ENCODE data around the gene TEX10. TPM values are rescaled to one million over a fixed set of nuclear protein-coding genes. Genes with fewer than 3 reads are reported as not detected.

Gene TEX10
- total RNA-seq, 2 experiments from 2014 or later = 43.9 to 44.9 TPM

DNA sequence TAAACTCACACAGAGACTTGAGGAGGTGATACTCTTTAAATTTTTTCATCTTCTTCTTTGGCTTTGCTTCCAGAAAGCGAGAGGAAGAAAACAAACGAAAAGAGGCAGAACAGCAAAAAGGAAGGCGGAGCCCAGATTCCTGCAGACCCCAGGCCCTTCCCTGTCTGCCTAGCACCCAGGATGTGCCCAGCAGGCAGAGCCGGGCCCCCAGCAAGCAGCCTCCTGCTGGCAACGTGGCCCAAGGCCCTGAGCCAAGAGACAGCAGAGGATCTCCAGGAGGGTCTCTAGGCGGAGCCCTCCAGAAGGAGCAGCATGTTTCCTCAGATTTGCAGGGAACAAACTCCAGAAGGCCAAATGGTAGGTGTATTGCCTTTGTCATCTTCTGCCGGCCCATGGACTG lies 68.5 kb downstream of the TEX10 start:
- ChIA-PET POLR2A (no interaction called here), CTCF (ENCODE audit: unreplicated experiment) (no interaction called here)
- Histone ChIP-seq H3K4me1 (ENCODE audit: insufficient read depth, low read length, poor library complexity, severe bottlenecking) (no peaks in the 10 kb centered on the region), H3K79me2 (ENCODE audit: insufficient read depth, low read depth, low read length) (no peaks in the 10 kb centered on the region), H3K27ac (ENCODE audit: low read depth, low read length, poor library complexity, severe bottlenecking) (no peak overlapping the region), H3K4me2 (ENCODE audit: low read length) (no peak overlapping the region), H3K9me3 (ENCODE audit: low read length) (peaks cover 11% of the 10 kb centered on the region; the same call in 1 of the 2 replicates), H3K36me3 (ENCODE audit: insufficient read depth, low read length) (peaks cover 58% of the 10 kb centered on the region), H2AFZ (ENCODE audit: low read length) (no peak overlapping the region), H3K4me3 (ENCODE audit: low read depth, low read length, poor library complexity, severe bottlenecking) (no peak overlapping the region), H4K20me1 (ENCODE audit: insufficient read depth, low read length) (no peaks in the 10 kb centered on the region), H3K9me2 (ENCODE audit: insufficient read depth, low read length) (no peaks in the 10 kb centered on the region)
- DNase-seq (ENCODE audit: low spot score) = no peak
- BruUV-seq (replicated peaks) = no TSS peak
- intact Hi-C loops (cut with micrococcal nuclease; ENCODE audit: unreplicated experiment) = no loop called here
- TF ChIP-seq EZH2phosphoT487 (IDR thresholded peaks at IDR 0.05; ENCODE audit: borderline replicate concordance, low read depth, low read length) = no peak
- TF ChIP-seq, protein P1, sequence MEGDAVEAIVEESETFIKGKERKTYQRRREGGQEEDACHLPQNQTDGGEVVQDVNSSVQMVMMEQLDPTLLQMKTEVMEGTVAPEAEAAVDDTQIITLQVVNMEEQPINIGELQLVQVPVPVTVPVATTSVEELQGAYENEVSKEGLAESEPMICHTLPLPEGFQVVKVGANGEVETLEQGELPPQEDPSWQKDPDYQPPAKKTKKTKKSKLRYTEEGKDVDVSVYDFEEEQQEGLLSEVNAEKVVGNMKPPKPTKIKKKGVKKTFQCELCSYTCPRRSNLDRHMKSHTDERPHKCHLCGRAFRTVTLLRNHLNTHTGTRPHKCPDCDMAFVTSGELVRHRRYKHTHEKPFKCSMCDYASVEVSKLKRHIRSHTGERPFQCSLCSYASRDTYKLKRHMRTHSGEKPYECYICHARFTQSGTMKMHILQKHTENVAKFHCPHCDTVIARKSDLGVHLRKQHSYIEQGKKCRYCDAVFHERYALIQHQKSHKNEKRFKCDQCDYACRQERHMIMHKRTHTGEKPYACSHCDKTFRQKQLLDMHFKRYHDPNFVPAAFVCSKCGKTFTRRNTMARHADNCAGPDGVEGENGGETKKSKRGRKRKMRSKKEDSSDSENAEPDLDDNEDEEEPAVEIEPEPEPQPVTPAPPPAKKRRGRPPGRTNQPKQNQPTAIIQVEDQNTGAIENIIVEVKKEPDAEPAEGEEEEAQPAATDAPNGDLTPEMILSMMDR (conservative IDR thresholded peaks at IDR 0.05; ENCODE audit: low read length) = no peak

DNA sequence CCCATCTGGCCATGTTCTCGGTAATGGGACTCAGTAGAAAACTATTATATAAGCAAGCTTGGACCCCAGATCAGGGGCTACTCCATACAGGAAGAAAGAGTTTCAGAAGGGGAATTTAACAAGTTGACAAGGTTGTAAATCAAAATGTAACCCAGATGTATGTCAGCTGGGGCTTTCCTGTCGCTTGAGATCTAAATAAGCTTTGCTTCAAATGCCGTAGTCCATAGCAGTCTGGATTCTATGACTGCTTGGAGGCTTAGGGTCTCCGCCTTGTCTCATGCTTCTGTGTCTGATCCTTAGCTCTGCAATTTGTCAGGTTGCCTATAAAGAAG lies 70.4 kb downstream of the TEX10 start:
- CTCF ChIA-PET (ENCODE audit: unreplicated experiment) = no interaction called here
- TF ChIP-seq, protein P1 (conservative IDR thresholded peaks at IDR 0.05; ENCODE audit: low read length) = no peak
- TF ChIP-seq EZH2phosphoT487 (IDR thresholded peaks at IDR 0.05; ENCODE audit: borderline replicate concordance, low read depth, low read length) = no peak
- no TSS peak for BruUV-seq (replicated peaks)

DNA sequence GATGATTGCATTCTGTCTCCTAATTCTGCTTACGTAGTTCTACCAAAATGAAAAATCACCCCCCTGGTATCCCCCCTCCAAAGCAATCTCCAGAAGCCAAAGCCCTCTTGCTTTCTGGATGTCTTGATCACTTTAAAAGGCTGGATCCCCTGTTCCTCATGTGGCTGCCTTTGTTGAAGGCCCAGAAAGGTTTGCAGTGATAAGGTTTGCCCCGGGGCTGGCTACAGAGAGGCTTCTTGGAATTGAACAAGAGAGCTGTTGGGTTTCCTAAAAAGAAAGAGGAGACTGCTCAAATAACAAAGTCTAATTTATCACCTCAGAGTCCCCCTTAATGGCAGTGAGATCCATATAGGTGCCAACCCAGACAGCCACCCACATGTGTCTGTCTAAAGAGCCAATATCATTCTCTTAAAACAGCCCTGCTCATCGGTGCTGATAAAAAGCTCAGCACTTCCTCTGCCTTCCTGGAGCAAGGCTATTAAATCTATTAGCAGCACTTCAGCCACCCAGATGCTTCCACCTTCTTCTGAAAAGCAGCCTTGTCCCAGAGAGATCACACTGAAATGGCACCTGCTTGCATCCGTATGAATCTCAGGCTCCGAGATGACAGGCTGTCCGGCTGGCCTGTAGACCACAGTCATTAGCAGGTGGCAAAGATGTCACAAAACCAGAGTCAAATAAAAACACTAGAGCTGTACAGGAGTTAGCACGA lies 70.9 kb downstream of the TEX10 start:
- Histone ChIP-seq H3K9me3 (ENCODE audit: low read length) (peaks cover 11% of the 10 kb centered on the region; the same call in 1 of the 2 replicates), H3K4me1 (ENCODE audit: insufficient read depth, low read length, poor library complexity, severe bottlenecking) (no peaks in the 10 kb centered on the region), H3K4me3 (ENCODE audit: low read depth, low read length, poor library complexity, severe bottlenecking) (no peak overlapping the region), H3K27ac (ENCODE audit: low read depth, low read length, poor library complexity, severe bottlenecking) (no peak overlapping the region), H3K4me2 (ENCODE audit: low read length) (no peak overlapping the region), H3K9me2 (ENCODE audit: insufficient read depth, low read length) (no peaks in the 10 kb centered on the region), H3K36me3 (ENCODE audit: insufficient read depth, low read length) (peaks cover 44% of the 10 kb centered on the region), H2AFZ (ENCODE audit: low read length) (no peak overlapping the region), H3K79me2 (ENCODE audit: insufficient read depth, low read depth, low read length) (no peaks in the 10 kb centered on the region), H4K20me1 (ENCODE audit: insufficient read depth, low read length) (no peaks in the 10 kb centered on the region)
- ChIA-PET POLR2A (interaction anchor here (1.1 kb wide), 1 partner anchor 349 kb away, joined by 3 read pairs; no protein-coding TSS in a partner anchor), CTCF (ENCODE audit: unreplicated experiment) (no interaction called here)
- intact Hi-C loops (cut with micrococcal nuclease; ENCODE audit: unreplicated experiment) = no loop called here
- TF ChIP-seq, protein P1 (conservative IDR thresholded peaks at IDR 0.05; ENCODE audit: low read length) = no peak
- TF ChIP-seq EZH2phosphoT487 (IDR thresholded peaks at IDR 0.05; ENCODE audit: borderline replicate concordance, low read depth, low read length) = no peak
- DNase-seq (ENCODE audit: low spot score) = no peak
- no TSS peak for BruUV-seq (replicated peaks)

More for the DNA sequence above, 70.4 kb downstream of the TEX10 start:
- Histone ChIP-seq H3K36me3 (ENCODE audit: insufficient read depth, low read length) (peaks cover 45% of the 10 kb centered on the region), H3K4me1 (ENCODE audit: insufficient read depth, low read length, poor library complexity, severe bottlenecking) (no peaks in the 10 kb centered on the region), H4K20me1 (ENCODE audit: insufficient read depth, low read length) (no peaks in the 10 kb centered on the region), H3K9me3 (ENCODE audit: low read length) (peaks cover 11% of the 10 kb centered on the region; the same call in 1 of the 2 replicates), H3K27ac (ENCODE audit: low read depth, low read length, poor library complexity, severe bottlenecking) (no peak overlapping the region), H2AFZ (ENCODE audit: low read length) (no peak overlapping the region), H3K4me2 (ENCODE audit: low read length) (no peak overlapping the region), H3K79me2 (ENCODE audit: insufficient read depth, low read depth, low read length) (no peaks in the 10 kb centered on the region), H3K4me3 (ENCODE audit: low read depth, low read length, poor library complexity, severe bottlenecking) (no peak overlapping the region), H3K9me2 (ENCODE audit: insufficient read depth, low read length) (no peaks in the 10 kb centered on the region)
- intact Hi-C loops (cut with micrococcal nuclease; ENCODE audit: unreplicated experiment) = no loop called here
- POLR2A ChIA-PET = no interaction called here
- DNase-seq (ENCODE audit: low spot score) = no peak

Measured in OCI-LY7 (cell line).